SK-N-SH treated with all-trans-retinoic acid at 6 μM for 48 hours (cell line): ENCODE results near the gene SOHLH1.

Experiments used
- CSDC2 ChIP-seq: fragments of 250-450 bp; sonication (Bioruptor Pico); IDR thresholded peaks from 2 replicates; pipeline ENCODE4 v1.5.0; 2020; ENCODE audit warnings: mild to moderate bottlenecking, moderate library complexity
- OSR1 ChIP-seq: fragments of 250-450 bp; sonication (Bioruptor Pico); IDR thresholded peaks from 2 replicates; pipeline ENCODE4 v1.8.0; 2022; ENCODE audit warnings: moderate library complexity, mild to moderate bottlenecking, inconsistent platforms
- RARB ChIP-seq: fragments of 250-450 bp; sonication (Bioruptor Pico); IDR thresholded peaks from 2 replicates; pipeline ENCODE4 v1.8.0; 2021; ENCODE audit warnings: mild to moderate bottlenecking, moderate library complexity
- TOX ChIP-seq: fragments of 250-450 bp; sonication (Bioruptor Pico); IDR thresholded peaks from 2 replicates; pipeline ENCODE4 v1.8.0; 2021; ENCODE audit warnings: mild to moderate bottlenecking, moderate library complexity, borderline replicate concordance
- ZC3H10 ChIP-seq: fragments of 250-450 bp; sonication (Bioruptor Pico); IDR thresholded peaks from 2 replicates; pipeline ENCODE4 v1.5.1; 2021; ENCODE audit warnings: mild to moderate bottlenecking, moderate library complexity
- ZNF70 ChIP-seq: fragments of 450-650 bp; formaldehyde crosslinking; IDR thresholded peaks from 2 replicates; pipeline ENCODE4 v1.5.0; 2020; ENCODE audit warnings: mild to moderate bottlenecking, moderate library complexity
- ZNF8 ChIP-seq: fragments of 450-650 bp; formaldehyde crosslinking; IDR thresholded peaks from 2 replicates; pipeline ENCODE4 v1.5.0; 2020; ENCODE audit warnings: mild to moderate bottlenecking, moderate library complexity

DNA sequence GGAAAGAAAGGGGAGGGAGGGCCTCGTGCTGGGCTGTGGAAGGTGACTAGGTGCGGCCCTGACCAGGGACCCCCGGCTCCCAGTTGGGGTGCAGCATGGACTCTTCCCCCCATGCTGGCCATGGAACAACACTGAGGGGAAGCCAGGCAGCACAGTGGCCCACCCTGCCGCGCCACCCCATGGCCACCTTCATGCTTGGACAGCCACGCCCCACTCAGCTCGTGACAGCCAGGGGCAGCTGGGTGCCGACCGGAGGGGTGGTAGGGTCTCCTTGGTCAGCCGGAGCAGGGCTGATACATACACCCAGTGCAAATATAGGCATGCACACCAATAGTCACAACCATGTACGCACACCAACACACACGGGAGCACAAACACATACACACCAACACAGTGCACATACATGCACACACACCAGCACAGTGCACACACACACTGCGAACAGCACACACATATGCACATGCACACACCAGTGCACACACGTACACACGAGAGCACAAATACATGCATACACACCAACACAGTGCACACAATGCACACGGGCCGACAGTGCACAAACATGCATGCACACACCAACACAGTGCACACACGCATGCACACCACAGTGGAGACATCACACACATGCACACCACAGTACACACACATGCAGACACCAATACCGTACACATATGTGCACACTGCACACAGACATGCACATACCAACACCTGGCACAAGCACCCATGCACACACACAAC, 8.3 kb downstream of the SOHLH1 start:
- TF ChIP-seq CSDC2 (CRISPR knock-in tag) (no peak), TOX (CRISPR knock-in tag) (no peak), ZNF8 (CRISPR knock-in tag) (no peak), ZNF70 (no peak), RARB (CRISPR knock-in tag) (no peak), ZC3H10 (no peak), OSR1 (CRISPR knock-in tag) (no peak)
